Calu3 (cell line): ENCODE measurements around the gene TMED6. TPM values are rescaled to one million over a fixed set of nuclear protein-coding genes. Genes with fewer than 3 reads are reported as not detected.
A peak's percentile ranks its signal among the peaks of the same experiment; 100 is the strongest.

Experiments
- BruUV-seq: library from RNA; stranded (reverse); fragments of 400-500 nt; replicated peaks from 2 replicates; lab custom pipeline; 2021; lab: Mats Ljungman, UMichigan
- CTCF ChIA-PET: fragments of 300-600 bp; sonication (Branson Sonifier 250); formaldehyde crosslinking; loops from one replicate; lab custom pipeline; 2022; ENCODE audit warnings: antibody characterized with exemption; lab: Charles Lee
- DNase-seq: peaks from one replicate; pipeline ENCODE4 v3.0.0; 2022
- H3K27ac Mint-ChIP-seq: one replicate; pipeline ENCODE4 v1.8.0; 2022; ENCODE audit warnings: mixed read lengths; ENCODE audit not compliant: unreplicated experiment
- H3K27me3 Mint-ChIP-seq: one replicate; pipeline ENCODE4 v1.8.0; 2022; ENCODE audit warnings: mixed read lengths; ENCODE audit not compliant: unreplicated experiment
- H3K36me3 Mint-ChIP-seq: one replicate; pipeline ENCODE4 v1.8.0; 2022; ENCODE audit warnings: mild to moderate bottlenecking, moderate library complexity, mixed read lengths; ENCODE audit not compliant: insufficient read depth, unreplicated experiment
- H3K4me1 Mint-ChIP-seq: one replicate; pipeline ENCODE4 v1.8.0; 2022; ENCODE audit warnings: mild to moderate bottlenecking, low read depth, mixed read lengths; ENCODE audit not compliant: unreplicated experiment
- H3K4me3 Mint-ChIP-seq: one replicate; pipeline ENCODE4 v1.8.0; 2022; ENCODE audit warnings: mild to moderate bottlenecking, low read depth, moderate library complexity, mixed read lengths; ENCODE audit not compliant: unreplicated experiment
- H3K9me3 Mint-ChIP-seq: one replicate; pipeline ENCODE4 v1.8.0; 2022; ENCODE audit warnings: low read depth, mixed read lengths; ENCODE audit not compliant: unreplicated experiment
- intact Hi-C: fragments of 100-400 bp; cut with micrococcal nuclease; formaldehyde crosslinking; loops from one replicate; pipeline ENCODE4 v1.10.0; 2022; ENCODE audit not compliant: unreplicated experiment
- total RNA-seq: library from RNA; stranded (reverse); gene quantifications from 2 replicates; pipeline ENCODE4 v1.2.3, GENCODE V29; 2022
- TF ChIP-seq, protein P1 (sequence below): fragments of 200-600 bp; IDR thresholded peaks from one replicate; pipeline ENCODE4 v1.8.0; 2022; ENCODE audit warnings: antibody characterized with exemption; ENCODE audit not compliant: unreplicated experiment

TMED6 gene
- total RNA-seq, 1 experiment from 2014 or later = 1.4 TPM

- BruUV-seq = no TSS peak
- TF ChIP-seq, protein P1, sequence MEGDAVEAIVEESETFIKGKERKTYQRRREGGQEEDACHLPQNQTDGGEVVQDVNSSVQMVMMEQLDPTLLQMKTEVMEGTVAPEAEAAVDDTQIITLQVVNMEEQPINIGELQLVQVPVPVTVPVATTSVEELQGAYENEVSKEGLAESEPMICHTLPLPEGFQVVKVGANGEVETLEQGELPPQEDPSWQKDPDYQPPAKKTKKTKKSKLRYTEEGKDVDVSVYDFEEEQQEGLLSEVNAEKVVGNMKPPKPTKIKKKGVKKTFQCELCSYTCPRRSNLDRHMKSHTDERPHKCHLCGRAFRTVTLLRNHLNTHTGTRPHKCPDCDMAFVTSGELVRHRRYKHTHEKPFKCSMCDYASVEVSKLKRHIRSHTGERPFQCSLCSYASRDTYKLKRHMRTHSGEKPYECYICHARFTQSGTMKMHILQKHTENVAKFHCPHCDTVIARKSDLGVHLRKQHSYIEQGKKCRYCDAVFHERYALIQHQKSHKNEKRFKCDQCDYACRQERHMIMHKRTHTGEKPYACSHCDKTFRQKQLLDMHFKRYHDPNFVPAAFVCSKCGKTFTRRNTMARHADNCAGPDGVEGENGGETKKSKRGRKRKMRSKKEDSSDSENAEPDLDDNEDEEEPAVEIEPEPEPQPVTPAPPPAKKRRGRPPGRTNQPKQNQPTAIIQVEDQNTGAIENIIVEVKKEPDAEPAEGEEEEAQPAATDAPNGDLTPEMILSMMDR = no peak
- CTCF ChIA-PET = no interaction called here
- Mint-ChIP-seq H3K9me3 (no peaks in the 10 kb centered on the region), H3K36me3 (peaks cover 92% of the 10 kb centered on the region), H3K4me1 (peaks cover 12% of the 10 kb centered on the region), H3K4me3 (no peak overlapping the region), H3K27ac (no peak overlapping the region), H3K27me3 (no peaks in the 10 kb centered on the region)
- intact Hi-C loops = no loop called here
- DNase-seq = no peak
These were observed 30.9 kb downstream of the TMED6 start for GRCh38 chr16:69320740-69321073.

- Mint-ChIP-seq H3K27ac (peak overlapping the region; percentile 33), H3K36me3 (peaks cover 92% of the 10 kb centered on the region), H3K27me3 (no peaks in the 10 kb centered on the region), H3K9me3 (no peaks in the 10 kb centered on the region), H3K4me1 (peaks cover 11% of the 10 kb centered on the region), H3K4me3 (no peak overlapping the region)
- CTCF ChIA-PET = no interaction called here
- no peak for DNase-seq
- TF ChIP-seq, protein P1 = no peak
- BruUV-seq = no TSS peak
- intact Hi-C loops = no loop called here
These were observed 31.5 kb downstream of the TMED6 start for GRCh38 chr16:69319826-69320739.

DNA sequence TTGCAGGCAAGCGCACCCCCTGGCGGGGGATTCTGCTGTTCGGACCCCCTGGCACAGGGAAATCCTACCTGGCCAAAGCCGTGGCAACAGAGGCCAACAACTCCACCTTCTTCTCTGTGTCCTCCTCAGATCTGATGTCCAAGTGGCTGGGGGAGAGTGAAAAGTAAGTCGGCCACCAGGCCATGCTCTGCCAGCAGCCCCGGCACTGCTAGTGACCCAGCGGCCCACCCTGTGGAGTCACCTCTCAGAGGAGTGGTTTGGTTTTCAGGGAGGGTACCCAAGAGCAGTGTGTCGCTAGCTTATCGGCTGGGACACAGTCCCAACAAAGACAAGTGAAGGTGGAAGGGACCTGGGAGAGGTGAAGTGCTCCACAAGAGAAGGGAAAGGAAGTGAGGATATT lies 32.2 kb downstream of the TMED6 start:
- H3K9me3 Mint-ChIP-seq = no peaks in the 10 kb centered on the region
- intact Hi-C loops = no loop called here
- no TSS peak for BruUV-seq
- no peak for DNase-seq
- peak overlapping the region; percentile 33 for H3K27ac Mint-ChIP-seq
- CTCF ChIA-PET = interaction anchor here (0.6 to 1.5 kb wide), 2 partner anchors 11 to 332 kb away, joined by 3 read pairs; partner anchors contain the start of gene PDF
- TF ChIP-seq, protein P1 = no peak
- H3K36me3 Mint-ChIP-seq = peaks cover 88% of the 10 kb centered on the region
- H3K4me1 Mint-ChIP-seq = peaks cover 4% of the 10 kb centered on the region
- H3K4me3 Mint-ChIP-seq = no peak overlapping the region
- no peaks in the 10 kb centered on the region for H3K27me3 Mint-ChIP-seq

- no peak for DNase-seq
- BruUV-seq = no TSS peak
- intact Hi-C loops = no loop called here
- H3K9me3 Mint-ChIP-seq = no peaks in the 10 kb centered on the region
- peaks cover 88% of the 10 kb centered on the region for H3K36me3 Mint-ChIP-seq
- H3K4me1 Mint-ChIP-seq = no peaks in the 10 kb centered on the region
- CTCF ChIA-PET = interaction anchor here (0.6 to 1.5 kb wide), 2 partner anchors 11 to 332 kb away, joined by 3 read pairs; partner anchors contain the start of gene PDF
- TF ChIP-seq, protein P1 = no peak
- no peaks in the 10 kb centered on the region for H3K27me3 Mint-ChIP-seq
- H3K4me3 Mint-ChIP-seq = no peak overlapping the region
- no peak overlapping the region for H3K27ac Mint-ChIP-seq
These were observed 32.7 kb downstream of the TMED6 start for GRCh38 chr16:69318911-69319289.
